Hepatocyte (in vitro differentiated cells): ENCODE data around the gene SPINT4. TPM values are rescaled to one million over a fixed set of nuclear protein-coding genes. Genes with fewer than 3 reads are reported as not detected.
"Not testable (repeated sequence)": the region's sequence is repeated elsewhere in the genome, so short reads cannot be mapped to it uniquely, and the experiment has no call there.

ENCODE experiments used
- DNase-seq: peaks from one replicate; pipeline ENCODE4 v3.0.0-alpha.2; 2016; ENCODE audit warnings: low spot score
- H2AFZ ChIP-seq: fragments of 200-600 bp; sonication (generic); 2 replicates; pipeline ENCODE4 v1.6.0; 2016; ENCODE audit warnings: antibody characterized with exemption, mild to moderate bottlenecking
- H3K27ac ChIP-seq: fragments of 200-600 bp; sonication (generic); 2 replicates; pipeline ENCODE4 v1.5.1; 2016; ENCODE audit warnings: mild to moderate bottlenecking
- H3K27me3 ChIP-seq: fragments of 200-600 bp; sonication (generic); 2 replicates; pipeline ENCODE4 v1.6.1; 2016
- H3K36me3 ChIP-seq: fragments of 200-600 bp; sonication (generic); replicated peaks from 2 replicates; pipeline ENCODE4 v1.5.1; 2016; ENCODE audit warnings: low read depth; ENCODE audit not compliant: insufficient read depth
- H3K4me1 ChIP-seq: fragments of 200-600 bp; sonication (generic); 2 replicates; pipeline ENCODE4 v1.5.1; 2016; ENCODE audit warnings: mild to moderate bottlenecking, moderate library complexity; ENCODE audit not compliant: insufficient read depth
- H3K4me2 ChIP-seq: fragments of 200-600 bp; sonication (generic); 2 replicates; pipeline ENCODE4 v1.6.0; 2016
- H3K4me3 ChIP-seq: fragments of 200-600 bp; sonication (generic); 2 replicates; pipeline ENCODE4 v1.5.1; 2016; ENCODE audit warnings: mild to moderate bottlenecking
- H3K79me2 ChIP-seq: fragments of 200-600 bp; sonication (generic); 2 replicates; pipeline ENCODE4 v1.6.0; 2017; ENCODE audit warnings: mild to moderate bottlenecking
- H3K9me2 ChIP-seq: fragments of 200-600 bp; sonication (generic); replicated peaks from 2 replicates; pipeline ENCODE4 v1.6.0; 2017; ENCODE audit warnings: mild to moderate bottlenecking; ENCODE audit not compliant: insufficient read depth
- H3K9me3 ChIP-seq: fragments of 200-600 bp; sonication (generic); 2 replicates; pipeline ENCODE4 v1.5.1; 2016; ENCODE audit warnings: low read depth, mild to moderate bottlenecking
- H4K20me1 ChIP-seq: fragments of 200-600 bp; sonication (generic); 2 replicates; pipeline ENCODE4 v1.6.0; 2016; ENCODE audit warnings: mild to moderate bottlenecking; ENCODE audit not compliant: insufficient read depth, poor library complexity, severe bottlenecking
- EZH2 ChIP-seq: fragments of 200-600 bp; sonication (generic); IDR thresholded peaks from 2 replicates; pipeline ENCODE4 v1.6.1; 2016; ENCODE audit warnings: antibody characterized with exemption, mild to moderate bottlenecking, borderline replicate concordance
- EZH2phosphoT487 ChIP-seq: fragments of 200-600 bp; sonication (generic); IDR thresholded peaks from one replicate; pipeline ENCODE4 v1.6.1; 2018; ENCODE audit warnings: antibody characterized with exemption, mild to moderate bottlenecking, low read depth, moderate library complexity; ENCODE audit not compliant: unreplicated experiment, severe bottlenecking
- WGBS: methylation state at CpG from one replicate; pipeline ENCODE4 v1.1.6; 2016; ENCODE audit warnings: low lambda C conversion rate; ENCODE audit errors: missing lambda C conversion rate; 5-methylcytosine and 5-hydroxymethylcytosine counted together
- polyA plus RNA-seq: library from polyadenylated mRNA; unstranded; fragments of >200 nt; fragmentation: Nextera tagmentation; extraction: Ambion mirVana; gene quantifications from 2 replicates; pipeline ENCODE4 v1.2.1, GENCODE V29; 2016
- total RNA-seq: library from RNA; depleted of rRNA; stranded (reverse); fragments of >200 nt; gene quantifications from 2 replicates; pipeline ENCODE4 v1.2.3, GENCODE V29; 2014
- TF ChIP-seq, protein P1 (sequence below): fragments of 200-600 bp; sonication (generic); IDR thresholded peaks from 2 replicates; pipeline ENCODE4 v1.5.1; 2016; ENCODE audit warnings: antibody characterized with exemption, mild to moderate bottlenecking; ENCODE audit not compliant: poor library complexity

The SPINT4 gene
- total and polyA plus RNA-seq, 2 experiments from 2014 or later = not detected

- Histone ChIP-seq H3K27me3 (no peaks in the 10 kb centered on the region), H4K20me1 (no peaks in the 10 kb centered on the region), H3K4me3 (no peak within 1 kb of the TSS), H3K79me2 (no peaks in the 10 kb centered on the region), H3K4me2 (no peak within 1 kb of the TSS), H3K4me1 (no peaks in the 10 kb centered on the region), H3K27ac (no peak within 1 kb of the TSS), H3K36me3 (no peaks in the 10 kb centered on the region), H3K9me2 (no peaks in the 10 kb centered on the region), H2AFZ (no peak within 1 kb of the TSS), H3K9me3 (no peaks in the 10 kb centered on the region)
- no peak for TF ChIP-seq EZH2phosphoT487
- TF ChIP-seq, protein P1, sequence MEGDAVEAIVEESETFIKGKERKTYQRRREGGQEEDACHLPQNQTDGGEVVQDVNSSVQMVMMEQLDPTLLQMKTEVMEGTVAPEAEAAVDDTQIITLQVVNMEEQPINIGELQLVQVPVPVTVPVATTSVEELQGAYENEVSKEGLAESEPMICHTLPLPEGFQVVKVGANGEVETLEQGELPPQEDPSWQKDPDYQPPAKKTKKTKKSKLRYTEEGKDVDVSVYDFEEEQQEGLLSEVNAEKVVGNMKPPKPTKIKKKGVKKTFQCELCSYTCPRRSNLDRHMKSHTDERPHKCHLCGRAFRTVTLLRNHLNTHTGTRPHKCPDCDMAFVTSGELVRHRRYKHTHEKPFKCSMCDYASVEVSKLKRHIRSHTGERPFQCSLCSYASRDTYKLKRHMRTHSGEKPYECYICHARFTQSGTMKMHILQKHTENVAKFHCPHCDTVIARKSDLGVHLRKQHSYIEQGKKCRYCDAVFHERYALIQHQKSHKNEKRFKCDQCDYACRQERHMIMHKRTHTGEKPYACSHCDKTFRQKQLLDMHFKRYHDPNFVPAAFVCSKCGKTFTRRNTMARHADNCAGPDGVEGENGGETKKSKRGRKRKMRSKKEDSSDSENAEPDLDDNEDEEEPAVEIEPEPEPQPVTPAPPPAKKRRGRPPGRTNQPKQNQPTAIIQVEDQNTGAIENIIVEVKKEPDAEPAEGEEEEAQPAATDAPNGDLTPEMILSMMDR = no peak
- no peak for TF ChIP-seq EZH2
- WGBS = 92% methylated on average over 1 of the region's 1 CpG
- no peak for DNase-seq
Measured at GRCh38 chr20:45704969-45705637, 17.0 kb upstream of the SPINT4 start, which contains the start of gene WFDC10B. Gene WFDC10B, minus strand, starts transcription at chr20:45705019. Its CDS starts 19,027 bp downstream, at chr20:45685992.

DNA sequence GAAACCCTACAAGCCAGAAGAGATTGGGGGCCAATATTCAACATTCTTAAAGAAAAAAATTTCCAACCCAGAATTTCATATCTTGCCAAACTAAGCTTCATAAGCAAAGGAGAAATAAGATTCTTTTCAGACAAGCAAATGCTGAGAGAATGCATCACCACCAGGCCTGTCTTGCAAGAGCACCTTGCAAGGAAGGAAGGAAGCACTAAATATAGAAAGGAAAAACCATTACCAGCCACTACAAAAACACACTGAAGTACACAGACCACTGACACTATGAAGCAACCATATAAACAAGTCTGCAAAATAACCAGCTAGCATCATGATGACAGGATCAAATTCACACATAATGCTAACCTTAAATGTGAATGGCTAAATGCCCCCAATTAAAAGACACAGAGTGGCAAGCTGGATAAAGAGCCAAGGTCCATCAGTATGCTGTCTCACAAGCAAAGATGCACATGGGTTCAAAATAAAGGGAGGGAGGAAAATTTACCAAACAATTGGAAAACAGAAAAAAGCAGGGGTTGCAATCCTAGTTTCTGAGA lies 5.9 kb upstream of the SPINT4 start:
- not testable (repeated sequence) for H3K27me3 ChIP-seq, DNase-seq, H3K36me3 ChIP-seq, H4K20me1 ChIP-seq, H3K79me2 ChIP-seq, H2AFZ ChIP-seq, H3K4me2 ChIP-seq, H3K9me3 ChIP-seq, H3K4me1 ChIP-seq, H3K4me3 ChIP-seq, H3K27ac ChIP-seq, H3K9me2 ChIP-seq

DNA sequence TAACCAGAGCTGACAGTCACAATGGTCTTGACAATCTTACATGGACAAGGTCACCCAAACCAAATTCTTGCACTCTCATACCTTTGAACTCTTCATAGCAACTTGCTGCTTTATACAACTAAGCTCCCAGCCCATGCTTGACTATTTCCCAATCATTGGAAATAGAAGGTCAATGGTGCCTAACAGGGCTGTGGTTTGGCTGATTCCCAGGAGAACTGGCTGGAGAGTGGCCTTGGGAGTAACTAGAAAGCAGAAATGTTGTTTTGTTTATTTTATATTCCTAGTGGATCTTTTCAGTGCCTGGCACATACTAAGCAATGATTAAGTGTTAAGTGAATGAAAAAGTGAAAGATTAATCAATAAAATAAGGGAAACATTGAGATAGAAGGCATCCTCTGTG lies 3.0 kb downstream of the SPINT4 start:
- Histone ChIP-seq H3K4me3 (no peak overlapping the region), H4K20me1 (no peaks in the 10 kb centered on the region), H3K9me2 (no peaks in the 10 kb centered on the region), H3K36me3 (no peaks in the 10 kb centered on the region), H3K27ac (no peak overlapping the region), H3K4me1 (no peaks in the 10 kb centered on the region), H3K79me2 (no peaks in the 10 kb centered on the region), H3K4me2 (no peak overlapping the region), H3K27me3 (no peaks in the 10 kb centered on the region), H3K9me3 (no peaks in the 10 kb centered on the region), H2AFZ (no peak overlapping the region)
- DNase-seq = no peak
- TF ChIP-seq EZH2 (no peak), EZH2phosphoT487 (no peak)
- TF ChIP-seq, protein P1 = no peak

DNA sequence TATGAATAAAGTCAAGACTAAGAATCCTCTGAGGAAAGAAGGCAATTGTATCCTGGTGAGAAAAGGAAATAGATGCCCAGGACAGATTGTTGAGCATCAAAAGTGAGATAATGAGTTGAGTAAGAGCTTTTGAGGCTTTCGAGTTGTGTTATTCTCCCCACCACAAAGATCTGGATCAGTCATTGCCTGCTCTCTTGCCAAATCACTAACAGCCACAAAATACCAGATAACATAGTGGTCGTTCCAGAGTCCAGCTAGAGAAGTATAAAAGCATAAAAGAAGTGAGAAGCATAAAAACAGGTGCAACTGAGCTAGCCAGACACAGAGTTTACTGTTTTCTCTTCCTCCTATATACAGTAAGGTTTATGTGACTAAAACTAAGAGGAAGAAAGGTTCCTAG lies 4.9 kb downstream of the SPINT4 start:
- H3K27me3 ChIP-seq = no peaks in the 10 kb centered on the region
- no peaks in the 10 kb centered on the region for H3K4me1 ChIP-seq
- TF ChIP-seq EZH2phosphoT487 = no peak
- TF ChIP-seq, protein P1 = no peak
- TF ChIP-seq EZH2 = no peak
- no peak overlapping the region for H3K4me3 ChIP-seq
- H2AFZ ChIP-seq = no peak overlapping the region
- no peaks in the 10 kb centered on the region for H3K9me3 ChIP-seq
- no peaks in the 10 kb centered on the region for H3K36me3 ChIP-seq
- H3K9me2 ChIP-seq = no peaks in the 10 kb centered on the region
- no peaks in the 10 kb centered on the region for H4K20me1 ChIP-seq
- H3K4me2 ChIP-seq = no peak overlapping the region
- H3K79me2 ChIP-seq = no peaks in the 10 kb centered on the region
- 59% methylated on average over 2 of the region's 2 CpGs for WGBS
- DNase-seq = no peak
- no peak overlapping the region for H3K27ac ChIP-seq
